HUES64 (cell line): ENCODE measurements around the gene CARD19.

Experiments used
- H3K27ac ChIP-seq: 2 replicates; pipeline ENCODE4 v1.7.0; 2013; ENCODE audit warnings: low read depth, low read length, inconsistent platforms
- H3K27me3 ChIP-seq: 2 replicates; pipeline ENCODE4 v1.6.1; 2013; ENCODE audit warnings: mild to moderate bottlenecking, low read length; ENCODE audit not compliant: insufficient read depth
- H3K36me3 ChIP-seq: 2 replicates; pipeline ENCODE4 v1.6.1; 2013; ENCODE audit warnings: mild to moderate bottlenecking, low read length; ENCODE audit not compliant: insufficient read depth
- H3K4me1 ChIP-seq: 2 replicates; pipeline ENCODE4 v1.6.1; 2013; ENCODE audit warnings: mild to moderate bottlenecking, low read length, moderate library complexity; ENCODE audit not compliant: insufficient read depth
- H3K4me3 ChIP-seq: 2 replicates; pipeline ENCODE4 v1.5.1; 2013; ENCODE audit warnings: mild to moderate bottlenecking, low read length, moderate library complexity
- H3K9ac ChIP-seq: 2 replicates; pipeline ENCODE4 v1.6.1; 2013; ENCODE audit warnings: mild to moderate bottlenecking, low read depth, low read length
- H3K9me3 ChIP-seq: 2 replicates; pipeline ENCODE4 v1.6.1; 2013; ENCODE audit warnings: low read depth, low read length; ENCODE audit not compliant: insufficient read depth
- WGBS: fragments of 150-250, 120-280 bp; methylation state at CpG from one replicate; pipeline ENCODE4 v1.1.7; 2013; ENCODE audit warnings: missing lambda C conversion rate; 5-methylcytosine and 5-hydroxymethylcytosine counted together

The CARD19 gene

DNA sequence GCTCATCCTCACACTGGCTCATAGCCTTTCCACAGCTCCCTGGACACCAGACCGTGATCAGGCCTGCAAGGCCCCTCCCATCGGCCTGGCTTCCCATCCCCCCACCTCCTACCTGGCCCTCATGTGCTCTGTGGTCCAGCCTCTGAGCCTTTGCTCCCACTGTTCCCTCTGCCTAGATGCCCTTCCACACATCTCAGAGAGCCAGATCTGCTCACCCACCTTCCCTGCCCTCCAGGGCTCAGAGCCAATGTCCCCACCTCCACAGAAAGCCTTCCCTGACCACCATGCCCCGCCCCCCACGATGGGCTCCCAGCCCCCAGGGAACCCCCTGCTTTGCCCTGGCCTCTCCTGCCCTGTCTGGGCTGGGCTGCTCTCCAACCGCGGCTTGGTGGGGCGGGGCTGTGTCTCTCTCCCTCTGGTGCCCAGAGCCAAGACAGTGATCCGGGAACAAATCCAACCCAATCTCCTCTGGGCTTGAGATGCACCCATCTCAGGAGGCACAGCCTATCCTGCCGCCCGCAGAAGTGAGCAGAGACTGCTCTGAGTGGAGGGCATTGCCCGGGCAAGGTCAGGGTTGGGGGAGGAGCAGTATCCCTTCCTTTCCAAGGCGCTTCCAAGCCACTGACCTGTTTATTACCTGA lies 36.4 kb downstream of the CARD19 start:
- H3K27ac ChIP-seq: no peak overlapping the region
- peaks cover 12% of the 10 kb centered on the region for H3K27me3 ChIP-seq
- H3K9me3 ChIP-seq: no peaks in the 10 kb centered on the region
- 56% methylated on average over 12 of the region's 12 CpGs for WGBS
- no peak overlapping the region for H3K9ac ChIP-seq
- H3K36me3 ChIP-seq: no peaks in the 10 kb centered on the region
- peaks cover 8% of the 10 kb centered on the region; the same call in 1 of the 2 replicates for H3K4me1 ChIP-seq
- peak overlapping the region; percentile 85 for H3K4me3 ChIP-seq

DNA sequence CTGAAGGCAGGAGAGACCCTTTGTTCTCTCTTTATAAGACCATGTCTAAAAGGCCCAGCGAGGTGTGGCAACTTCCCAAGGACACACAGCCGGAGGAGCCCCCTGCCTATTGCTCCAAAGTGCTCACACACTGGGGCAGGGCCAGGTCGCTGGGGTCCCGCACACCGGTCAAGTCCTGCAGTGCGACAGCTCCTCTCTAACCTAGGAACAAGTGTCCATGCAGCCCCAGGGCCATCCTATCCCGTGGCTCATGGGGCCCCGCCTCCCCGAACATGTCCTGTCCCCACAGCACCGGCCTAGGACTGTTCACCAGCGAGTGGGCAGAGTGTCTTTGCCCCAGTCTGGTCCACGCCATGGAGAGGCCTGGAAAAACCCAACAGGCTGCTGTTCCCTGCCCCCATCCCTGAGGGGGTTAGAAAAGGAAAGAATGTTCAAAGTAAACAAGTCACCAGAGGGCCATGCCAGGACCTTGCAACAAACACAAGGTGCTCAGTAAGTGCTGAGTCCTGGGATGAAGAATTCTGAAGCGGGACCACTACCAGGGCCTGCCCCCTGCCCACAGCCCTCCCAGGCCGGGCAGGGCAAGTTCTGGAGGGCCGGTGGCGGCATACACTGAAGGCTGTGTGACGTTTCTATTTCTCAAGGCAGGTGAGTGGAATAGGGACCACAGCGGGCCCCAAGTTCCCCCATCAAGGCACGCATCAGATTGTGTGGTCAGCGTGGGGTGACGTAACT lies 37.1 kb downstream of the CARD19 start:
- no peaks in the 10 kb centered on the region for H3K36me3 ChIP-seq
- peak overlapping the region; percentile 85 for H3K4me3 ChIP-seq
- peaks cover 8% of the 10 kb centered on the region; the same call in 1 of the 2 replicates for H3K4me1 ChIP-seq
- H3K9me3 ChIP-seq: no peaks in the 10 kb centered on the region
- peak overlapping the region; percentile 64; the same call in 1 of the 2 replicates for H3K27ac ChIP-seq
- H3K9ac ChIP-seq: peak overlapping the region; percentile 77
- WGBS: 34% methylated on average over 20 of the region's 21 CpGs
- H3K27me3 ChIP-seq: peaks cover 12% of the 10 kb centered on the region

DNA sequence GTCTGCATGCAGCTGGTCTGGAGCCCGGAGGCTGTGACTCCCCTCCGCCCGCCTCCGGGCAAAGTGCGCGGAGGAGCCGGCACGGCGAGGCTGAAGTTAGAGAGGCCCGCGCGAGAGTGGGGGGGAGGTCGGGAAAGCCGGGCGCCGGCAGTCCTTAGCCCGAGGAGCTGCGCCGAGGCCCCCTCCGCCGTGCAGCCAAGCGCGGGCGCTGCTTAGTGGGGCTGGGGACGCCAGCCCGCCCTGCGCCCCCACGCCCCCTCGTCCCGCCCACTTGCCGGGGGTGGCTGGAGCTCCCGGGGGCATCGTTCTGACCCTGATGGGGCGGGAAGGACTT lies 37.6 kb downstream of the CARD19 start:
- WGBS: 1% methylated on average over 34 of the region's 34 CpGs
- peak overlapping the region; percentile 77 for H3K9ac ChIP-seq
- H3K4me1 ChIP-seq: peaks cover 8% of the 10 kb centered on the region; the same call in 1 of the 2 replicates
- H3K36me3 ChIP-seq: no peaks in the 10 kb centered on the region
- H3K9me3 ChIP-seq: no peaks in the 10 kb centered on the region
- H3K4me3 ChIP-seq: peak overlapping the region; percentile 85
- peak overlapping the region; percentile 64 for H3K27ac ChIP-seq
- H3K27me3 ChIP-seq: peaks cover 12% of the 10 kb centered on the region

DNA sequence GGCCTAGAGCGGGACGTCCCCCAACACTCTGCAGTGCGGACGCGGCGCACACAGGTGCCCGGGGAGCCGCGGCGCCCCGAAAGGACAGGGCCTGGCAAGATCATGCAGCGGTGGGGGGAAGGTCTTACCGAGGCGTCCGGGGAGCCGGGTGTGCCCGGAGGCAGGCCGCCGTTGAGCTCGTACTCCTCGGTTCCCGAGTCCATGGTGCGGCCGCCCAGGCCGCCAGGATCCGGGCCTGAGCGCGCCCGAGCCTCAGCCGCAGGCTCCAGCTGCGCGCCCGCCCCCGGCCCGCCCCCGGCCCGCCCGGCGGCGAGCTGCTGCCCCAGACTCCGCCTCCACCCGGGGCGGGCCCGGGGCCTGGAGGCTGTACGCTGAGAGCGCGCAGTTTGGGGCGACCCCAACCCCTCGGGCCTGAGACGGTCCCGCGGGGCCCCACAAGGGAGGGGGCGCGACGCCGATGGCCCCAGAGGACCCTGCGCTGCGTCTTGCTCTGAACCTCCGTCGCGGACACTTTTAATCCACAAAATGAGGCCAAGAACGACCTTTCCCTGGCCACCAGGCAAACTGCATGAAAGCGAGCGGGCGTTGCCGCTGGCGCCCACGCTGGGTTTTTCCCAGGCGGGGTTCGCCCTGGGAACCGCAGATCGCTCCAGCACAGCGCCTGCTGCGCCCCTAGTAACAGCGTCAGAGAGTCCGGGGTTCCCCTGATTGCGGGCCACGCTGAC lies 38.2 kb downstream of the CARD19 start, which contains the start of gene NINJ1:
NINJ1 (minus strand) TSS at position 237 of the 725 bp plus-strand sequence; CDS start at position 203, 34 bp downstream.
- Histone ChIP-seq H3K4me1 (peaks cover 8% of the 10 kb centered on the region; the same call in 1 of the 2 replicates), H3K4me3 (peak within 1 kb of the TSS; percentile 85), H3K9me3 (no peaks in the 10 kb centered on the region), H3K36me3 (no peaks in the 10 kb centered on the region), H3K27me3 (peaks cover 12% of the 10 kb centered on the region), H3K27ac (peak within 1 kb of the TSS; percentile 64), H3K9ac (peak within 1 kb of the TSS; percentile 79)
- WGBS: 1% methylated on average over 78 of the region's 78 CpGs

DNA sequence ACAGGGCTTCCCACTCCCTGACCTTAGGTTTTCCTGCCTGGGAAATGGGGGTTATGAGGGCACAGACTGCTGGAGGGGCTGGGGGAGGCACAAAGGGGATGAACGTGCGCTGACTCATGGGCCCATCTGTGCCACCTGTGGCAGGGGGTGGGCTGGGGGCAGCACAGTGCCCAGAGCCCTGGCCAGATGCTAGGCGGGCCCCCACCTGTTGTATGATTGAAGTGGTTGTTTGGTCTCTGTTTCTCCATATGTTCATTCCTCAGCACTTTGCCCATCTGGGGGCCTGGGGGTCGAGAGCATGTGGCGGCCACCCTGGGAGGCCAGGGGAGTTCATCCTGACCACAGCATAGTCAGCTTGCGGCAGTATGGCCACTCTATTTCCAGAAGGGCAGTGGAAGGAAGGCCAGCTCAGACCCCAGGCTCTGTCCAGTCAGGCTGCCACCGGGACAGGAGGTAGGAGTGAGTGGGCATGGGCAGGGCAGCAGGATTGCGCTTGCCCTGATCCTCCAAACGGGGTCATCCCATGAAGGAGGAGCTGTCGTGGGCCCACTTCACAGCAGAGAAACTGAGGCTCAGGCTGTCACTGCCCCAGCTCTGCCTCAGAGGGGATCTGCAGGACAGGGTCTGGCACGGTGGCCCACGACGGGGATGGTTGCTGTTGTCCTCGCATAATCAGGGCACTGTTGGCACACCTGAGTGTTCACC lies 38.9 kb downstream of the CARD19 start:
- Histone ChIP-seq H3K36me3 (no peaks in the 10 kb centered on the region), H3K4me3 (peak overlapping the region; percentile 85), H3K27ac (no peak overlapping the region), H3K9me3 (no peaks in the 10 kb centered on the region), H3K9ac (peak overlapping the region; percentile 79; the same call in 1 of the 2 replicates), H3K27me3 (peaks cover 12% of the 10 kb centered on the region), H3K4me1 (peaks cover 8% of the 10 kb centered on the region; the same call in 1 of the 2 replicates)
- WGBS: 78% methylated on average over 14 of the region's 14 CpGs

DNA sequence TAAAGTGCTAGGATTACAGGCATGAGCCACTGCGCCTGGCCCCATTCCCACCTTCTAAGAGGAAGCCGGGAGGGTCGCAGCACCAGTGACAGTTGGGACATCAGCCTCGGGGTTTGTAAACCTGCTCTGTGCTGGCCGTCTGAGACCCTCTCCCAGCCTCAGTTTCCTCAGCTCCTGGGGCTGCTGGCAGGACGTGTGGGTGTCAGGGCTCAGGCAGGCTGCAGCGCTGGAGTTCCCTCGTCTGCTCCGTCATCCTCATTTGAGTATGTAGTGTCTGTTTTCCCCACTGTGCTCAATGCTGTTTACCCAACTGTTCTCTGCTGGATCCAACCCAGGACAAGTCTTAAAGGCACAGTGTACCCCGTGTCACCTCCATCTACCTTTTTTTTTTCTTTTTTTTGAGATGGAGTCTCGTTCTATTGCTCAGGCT lies 40.0 kb downstream of the CARD19 start:
- H3K27ac ChIP-seq: no peak overlapping the region
- H3K9ac ChIP-seq: no peak overlapping the region
- WGBS: 88% methylated on average over 11 of the region's 11 CpGs
- no peaks in the 10 kb centered on the region for H3K36me3 ChIP-seq
- H3K9me3 ChIP-seq: no peaks in the 10 kb centered on the region
- peaks cover 8% of the 10 kb centered on the region; the same call in 1 of the 2 replicates for H3K4me1 ChIP-seq
- no peak overlapping the region for H3K4me3 ChIP-seq
- peaks cover 12% of the 10 kb centered on the region for H3K27me3 ChIP-seq

DNA sequence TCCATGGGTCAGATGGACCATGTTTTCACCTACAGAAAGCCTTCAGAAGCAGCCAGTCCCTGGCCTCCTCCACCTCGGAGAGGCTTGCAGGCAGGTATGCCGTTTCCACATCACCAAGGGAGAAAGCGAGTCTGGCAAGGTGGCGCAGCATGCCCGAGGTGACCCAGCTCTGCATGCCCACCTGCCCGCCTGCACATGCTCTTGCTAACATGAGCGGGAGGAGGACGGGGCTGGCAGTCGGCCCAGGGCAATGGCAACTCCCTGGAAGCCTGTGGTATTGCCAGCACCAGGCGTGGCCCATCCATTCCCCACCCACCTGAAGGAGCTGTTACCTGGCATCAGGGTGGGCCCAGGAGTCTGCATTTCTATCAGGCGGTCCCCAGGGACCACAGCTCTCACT lies 41.3 kb downstream of the CARD19 start:
- peaks cover 8% of the 10 kb centered on the region; the same call in 1 of the 2 replicates for H3K4me1 ChIP-seq
- H3K36me3 ChIP-seq: no peaks in the 10 kb centered on the region
- 90% methylated on average over 11 of the region's 11 CpGs for whole genome bisulfite sequencing
- no peak overlapping the region for H3K27ac ChIP-seq
- no peak overlapping the region for H3K4me3 ChIP-seq
- H3K9ac ChIP-seq: no peak overlapping the region
- peaks cover 12% of the 10 kb centered on the region for H3K27me3 ChIP-seq
- no peaks in the 10 kb centered on the region for H3K9me3 ChIP-seq

DNA sequence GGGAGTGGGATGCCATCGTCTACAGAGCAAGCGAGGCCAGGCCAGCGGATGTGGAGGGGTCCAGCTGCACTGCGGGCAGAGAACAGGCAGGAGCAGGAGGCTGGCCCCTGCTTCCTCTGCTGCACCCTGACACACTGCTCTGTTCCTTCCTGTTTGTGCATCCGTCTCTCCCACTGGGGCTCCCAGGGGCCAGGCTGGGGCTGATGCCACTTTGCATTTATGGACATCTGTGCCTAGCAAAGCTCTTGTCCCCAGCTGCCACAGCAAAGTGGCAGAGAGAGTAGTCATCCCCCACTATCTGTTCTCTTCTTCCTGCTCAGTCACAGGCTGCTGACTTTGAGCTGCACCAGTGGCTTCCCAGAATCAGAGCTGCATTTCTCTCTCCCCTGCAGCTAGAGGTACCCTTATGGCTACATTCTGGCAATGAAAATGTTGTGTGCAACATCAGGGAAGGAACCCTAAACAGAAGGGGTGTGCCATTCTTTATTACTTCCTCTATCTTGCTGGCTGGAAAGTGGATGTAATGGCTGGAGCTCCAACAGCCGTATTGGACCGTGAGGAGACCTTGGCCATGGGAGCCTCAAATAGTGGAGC lies 42.3 kb downstream of the CARD19 start:
- Histone ChIP-seq H3K9ac (no peak overlapping the region), H3K36me3 (no peaks in the 10 kb centered on the region), H3K27me3 (peaks cover 12% of the 10 kb centered on the region), H3K9me3 (no peaks in the 10 kb centered on the region), H3K4me1 (peaks cover 2% of the 10 kb centered on the region; the same call in 1 of the 2 replicates), H3K27ac (no peak overlapping the region), H3K4me3 (no peak overlapping the region)
- 78% methylated on average over 7 of the region's 7 CpGs for WGBS

DNA sequence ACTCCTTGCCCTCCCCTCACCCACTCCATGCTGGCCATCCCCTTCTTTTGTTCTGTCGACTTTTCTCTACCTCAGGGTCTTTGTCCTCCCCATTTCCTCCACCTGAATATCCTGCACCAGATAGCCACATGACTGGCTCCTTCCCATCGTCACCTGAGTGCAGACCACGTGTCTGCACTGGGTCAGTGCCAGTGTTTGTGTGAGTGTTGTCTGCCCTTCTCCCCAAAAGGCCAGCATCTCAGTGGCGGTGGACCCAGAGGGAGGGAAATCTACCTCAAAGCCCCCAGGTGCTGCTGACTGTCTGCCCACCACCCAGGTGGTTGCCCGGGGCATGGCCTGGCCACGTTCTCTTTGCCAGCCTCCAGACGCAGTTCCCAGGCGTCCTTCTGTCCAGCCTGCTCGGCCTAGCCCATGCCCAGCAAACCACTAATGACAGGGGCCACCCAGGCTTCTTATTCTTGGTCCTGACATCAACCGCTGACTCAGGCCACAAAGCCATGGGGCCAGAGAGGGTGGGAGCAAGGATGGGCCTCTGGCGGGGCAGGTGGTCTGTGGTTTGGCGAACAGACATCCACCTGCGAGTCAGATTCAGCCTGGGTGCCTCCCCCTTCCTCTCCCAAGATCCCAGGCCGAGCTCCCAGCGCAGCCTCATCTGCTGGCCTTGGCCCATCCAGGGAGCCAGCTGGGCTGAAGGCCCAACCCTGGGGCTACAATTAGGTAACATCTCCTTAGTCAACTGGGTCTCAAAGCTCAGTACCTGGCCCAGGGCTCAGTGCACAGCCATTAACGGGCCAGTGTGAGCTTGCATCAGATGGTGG lies 43.6 kb downstream of the CARD19 start:
- Histone ChIP-seq H3K36me3 (no peaks in the 10 kb centered on the region), H3K27ac (no peak overlapping the region), H3K9ac (no peak overlapping the region), H3K9me3 (no peaks in the 10 kb centered on the region), H3K4me3 (no peak overlapping the region), H3K27me3 (peaks cover 10% of the 10 kb centered on the region), H3K4me1 (no peaks in the 10 kb centered on the region; the same call in 1 of the 2 replicates)
- 90% methylated on average over 16 of the region's 16 CpGs for WGBS
